Fibroblast of lung (primary cell): ENCODE measurements around the gene SH3GL3. TPM values are rescaled to one million over a fixed set of nuclear protein-coding genes. Genes with fewer than 3 reads are reported as not detected.

Experiments
- DNase-seq, 2 donors: peaks; one replicate each; pipeline versions ENCODE4 v3.0.0 to v3.0.0-alpha.2; 2010; ENCODE audit warnings: low read depth in 2 of 2
- H2AFZ ChIP-seq: 2 replicates; pipeline ENCODE4 v1.5.1; 2012; ENCODE audit warnings: low read length, control low read depth, inconsistent platforms
- H3K27ac ChIP-seq: 2 replicates; pipeline ENCODE4 v1.5.1; 2011; ENCODE audit warnings: low read length, control low read depth; ENCODE audit not compliant: insufficient read depth
- H3K27me3 ChIP-seq: 2 replicates; pipeline ENCODE4 v1.5.1; 2011; ENCODE audit warnings: mild to moderate bottlenecking, low read length; ENCODE audit not compliant: control insufficient read depth, insufficient read depth
- H3K36me3 ChIP-seq: 2 replicates; pipeline ENCODE4 v1.5.1; 2011; ENCODE audit warnings: low read length; ENCODE audit not compliant: control insufficient read depth, insufficient read depth
- H3K4me1 ChIP-seq: 2 replicates; pipeline ENCODE4 v1.5.1; 2011; ENCODE audit warnings: low read length; ENCODE audit not compliant: control insufficient read depth, insufficient read depth; ENCODE audit errors: extremely low read depth
- H3K4me2 ChIP-seq: 2 replicates; pipeline ENCODE4 v1.5.1; 2011; ENCODE audit warnings: low read length, control low read depth; ENCODE audit not compliant: insufficient read depth; ENCODE audit errors: extremely low read depth
- H3K4me3 ChIP-seq, 4 experiments: fragments of 200-600 bp in 1 of 4; sonication (generic) in 1 of 4; replicated peaks in 1 of 4; 2 replicates each; pipeline ENCODE4 v1.5.1; 2011 to 2016; ENCODE audit warnings: low read length in 4 of 4, low read depth in 3 of 4, mild to moderate bottlenecking in 3 of 4, control low read depth in 2 of 4, inconsistent platforms in 1 of 4, mixed read lengths in 1 of 4; ENCODE audit not compliant: insufficient read depth in 1 of 4; ENCODE audit errors: control extremely low read depth in 1 of 4
- H3K79me2 ChIP-seq: 2 replicates; pipeline ENCODE4 v1.5.1; 2012; ENCODE audit warnings: mild to moderate bottlenecking, low read length, inconsistent platforms; ENCODE audit not compliant: control insufficient read depth, insufficient read depth
- H3K9ac ChIP-seq: 2 replicates; pipeline ENCODE4 v1.5.1; 2011; ENCODE audit warnings: mild to moderate bottlenecking, low read length, control low read depth; ENCODE audit not compliant: insufficient read depth
- H3K9me3 ChIP-seq: 2 replicates; pipeline ENCODE4 v1.5.1; 2012; ENCODE audit warnings: low read depth, low read length; ENCODE audit not compliant: control insufficient read depth, insufficient read depth
- H4K20me1 ChIP-seq: 2 replicates; pipeline ENCODE4 v1.5.1; 2011; ENCODE audit warnings: low read length; ENCODE audit not compliant: control insufficient read depth, insufficient read depth; ENCODE audit errors: extremely low read depth
- EZH2 ChIP-seq: IDR thresholded peaks from 2 replicates; pipeline ENCODE4 v1.5.1; 2012; ENCODE audit warnings: low read length, control low read depth, mild to moderate bottlenecking; ENCODE audit errors: missing control alignments
- polyA plus RNA-seq, 2 donors: library from polyadenylated mRNA; depleted of rRNA in 1 of 2; stranded (reverse) in 1 of 2; unstranded in 1 of 2; fragments of >200 nt; gene quantifications; 2 replicates each; pipeline ENCODE4 v1.2.1, GENCODE V29; 2011 to 2012; ENCODE audit warnings: missing spikeins in 1 of 2
- total RNA-seq: library from RNA; depleted of rRNA; stranded (reverse); fragments of >200 nt; gene quantifications from 2 replicates; pipeline ENCODE4 v1.2.1, GENCODE V29; 2014
- TF ChIP-seq, protein P1 (sequence below), 2 donors: IDR thresholded peaks in 1 of 2; conservative IDR thresholded peaks in 1 of 2; 1 replicate in 1 of 2; 2 replicates in 1 of 2; pipeline ENCODE4 v1.5.1; 2011 to 2012; ENCODE audit warnings: low read length in 2 of 2, control low read depth in 1 of 2, inconsistent platforms in 1 of 2, low read depth in 1 of 2, mild to moderate bottlenecking in 1 of 2

The SH3GL3 gene
- total and polyA plus RNA-seq, 2 donors (not counting 1 experiment from before 2014, with no cell fraction given): under 0.01 to 0.05 TPM

DNA sequence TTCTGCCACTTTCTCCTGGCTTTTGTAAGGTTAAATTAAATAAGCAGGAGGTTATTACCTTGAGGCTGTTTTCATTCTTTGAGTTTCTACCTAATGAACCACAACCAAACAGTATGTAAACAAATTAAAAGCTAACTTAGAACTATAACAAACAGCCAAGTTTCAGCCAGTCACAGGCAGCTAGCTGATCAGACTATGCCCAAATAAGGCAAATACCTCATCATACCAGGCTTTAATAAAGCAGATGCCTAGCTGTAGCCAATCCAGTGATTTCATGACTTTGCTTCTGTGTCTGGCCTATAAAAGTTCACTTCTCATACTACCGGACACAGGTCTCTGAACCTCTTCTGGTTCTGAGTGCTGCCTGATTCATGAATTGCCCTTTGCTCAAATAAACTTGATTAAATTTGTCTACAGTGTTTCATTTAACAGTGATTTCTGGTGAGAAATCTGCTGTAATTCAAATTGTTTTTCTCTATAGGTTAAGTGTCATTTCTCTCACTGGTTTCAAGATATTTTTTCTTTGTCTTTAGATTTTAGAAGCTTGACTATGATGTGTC lies 24.2 kb downstream of the SH3GL3 start:
- Histone ChIP-seq H3K27ac (no peak overlapping the region), H4K20me1 (no peaks in the 10 kb centered on the region), H3K9me3 (no peaks in the 10 kb centered on the region), H3K9ac (no peak overlapping the region), H3K4me1 (no peaks in the 10 kb centered on the region), H3K79me2 (no peaks in the 10 kb centered on the region), H2AFZ (no peak overlapping the region), H3K4me2 (no peak overlapping the region), H3K4me3 (no peak overlapping the region), H3K36me3 (no peaks in the 10 kb centered on the region), H3K27me3 (no peaks in the 10 kb centered on the region)
- no peak for DNase-seq
- TF ChIP-seq EZH2: no peak
- TF ChIP-seq, protein P1, sequence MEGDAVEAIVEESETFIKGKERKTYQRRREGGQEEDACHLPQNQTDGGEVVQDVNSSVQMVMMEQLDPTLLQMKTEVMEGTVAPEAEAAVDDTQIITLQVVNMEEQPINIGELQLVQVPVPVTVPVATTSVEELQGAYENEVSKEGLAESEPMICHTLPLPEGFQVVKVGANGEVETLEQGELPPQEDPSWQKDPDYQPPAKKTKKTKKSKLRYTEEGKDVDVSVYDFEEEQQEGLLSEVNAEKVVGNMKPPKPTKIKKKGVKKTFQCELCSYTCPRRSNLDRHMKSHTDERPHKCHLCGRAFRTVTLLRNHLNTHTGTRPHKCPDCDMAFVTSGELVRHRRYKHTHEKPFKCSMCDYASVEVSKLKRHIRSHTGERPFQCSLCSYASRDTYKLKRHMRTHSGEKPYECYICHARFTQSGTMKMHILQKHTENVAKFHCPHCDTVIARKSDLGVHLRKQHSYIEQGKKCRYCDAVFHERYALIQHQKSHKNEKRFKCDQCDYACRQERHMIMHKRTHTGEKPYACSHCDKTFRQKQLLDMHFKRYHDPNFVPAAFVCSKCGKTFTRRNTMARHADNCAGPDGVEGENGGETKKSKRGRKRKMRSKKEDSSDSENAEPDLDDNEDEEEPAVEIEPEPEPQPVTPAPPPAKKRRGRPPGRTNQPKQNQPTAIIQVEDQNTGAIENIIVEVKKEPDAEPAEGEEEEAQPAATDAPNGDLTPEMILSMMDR (conservative IDR thresholded peaks at IDR 0.05 in 1 of 2, IDR thresholded peaks at IDR 0.05 in 1 of 2; ENCODE audit: low read depth in 1 of 2, low read length in 2 of 2): no peak

DNA sequence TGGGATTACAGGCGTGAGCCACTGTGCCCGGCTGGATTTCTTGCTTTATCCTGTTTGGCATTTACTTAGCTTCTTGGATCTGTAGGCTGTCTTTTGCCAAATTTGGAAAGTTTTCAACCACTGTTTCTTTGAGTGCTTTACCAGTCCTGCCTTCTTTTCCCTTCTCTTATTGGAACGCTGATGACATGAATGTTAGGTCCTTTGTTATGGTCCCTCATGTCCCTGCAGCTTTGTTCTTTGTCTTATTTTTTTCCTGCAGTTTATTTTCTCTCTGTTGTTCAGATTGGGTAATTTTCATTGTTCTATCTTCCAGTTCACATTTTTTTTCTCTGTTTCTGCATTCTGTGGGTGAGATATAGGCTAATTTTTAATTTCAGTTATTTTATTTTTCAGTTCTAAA lies 25.0 kb downstream of the SH3GL3 start:
- Histone ChIP-seq H2AFZ (no peak overlapping the region), H3K4me2 (no peak overlapping the region)

DNA sequence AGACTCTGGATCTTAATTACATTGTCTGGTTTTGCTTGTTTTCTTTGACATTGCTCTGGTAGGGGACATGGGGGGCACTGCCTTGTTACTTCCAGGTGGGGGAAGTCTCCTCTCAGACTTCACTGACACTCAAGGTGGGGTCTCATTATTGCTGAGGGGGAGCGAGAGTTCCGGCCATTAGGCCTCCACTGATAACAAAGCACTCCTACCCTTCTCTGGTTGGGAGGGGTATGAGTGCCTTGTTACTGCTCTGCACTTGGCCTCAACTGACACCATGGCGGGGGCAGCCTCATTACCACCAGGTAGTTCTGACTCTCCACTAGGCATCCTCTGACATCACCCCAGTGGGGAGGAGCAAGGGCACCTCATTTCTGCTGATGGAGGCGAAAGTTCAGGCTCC lies 25.7 kb downstream of the SH3GL3 start:
- DNase-seq: no peak
- no peaks in the 10 kb centered on the region for H3K4me1 ChIP-seq
- TF ChIP-seq EZH2: no peak
- TF ChIP-seq, protein P1 (conservative IDR thresholded peaks at IDR 0.05 in 1 of 2, IDR thresholded peaks at IDR 0.05 in 1 of 2; ENCODE audit: low read depth in 1 of 2, low read length in 2 of 2): no peak
- no peaks in the 10 kb centered on the region for H3K9me3 ChIP-seq
- H3K79me2 ChIP-seq: no peaks in the 10 kb centered on the region
- no peak overlapping the region for H3K4me2 ChIP-seq
- no peaks in the 10 kb centered on the region for H3K36me3 ChIP-seq
- no peak overlapping the region for H3K4me3 ChIP-seq
- no peak overlapping the region for H3K9ac ChIP-seq
- no peaks in the 10 kb centered on the region for H4K20me1 ChIP-seq
- H2AFZ ChIP-seq: no peak overlapping the region
- H3K27me3 ChIP-seq: no peaks in the 10 kb centered on the region
- no peak overlapping the region for H3K27ac ChIP-seq

More for the DNA sequence above, 25.0 kb downstream of the SH3GL3 start:
- no peaks in the 10 kb centered on the region for H4K20me1 ChIP-seq
- no peaks in the 10 kb centered on the region for H3K4me1 ChIP-seq
- H3K27me3 ChIP-seq: no peaks in the 10 kb centered on the region
- H3K36me3 ChIP-seq: no peaks in the 10 kb centered on the region
- H3K27ac ChIP-seq: no peak overlapping the region
- no peak overlapping the region for H3K4me3 ChIP-seq
- H3K9ac ChIP-seq: no peak overlapping the region
- DNase-seq: no peak
- H3K79me2 ChIP-seq: no peaks in the 10 kb centered on the region
- TF ChIP-seq EZH2: no peak
- TF ChIP-seq, protein P1 (conservative IDR thresholded peaks at IDR 0.05 in 1 of 2, IDR thresholded peaks at IDR 0.05 in 1 of 2; ENCODE audit: low read depth in 1 of 2, low read length in 2 of 2): no peak
- H3K9me3 ChIP-seq: no peaks in the 10 kb centered on the region
